IMR-90 (cell line): ENCODE data around the gene CALN1. TPM values are rescaled to one million over a fixed set of nuclear protein-coding genes. Genes with fewer than 3 reads are reported as not detected.

Experiments used
- ATAC-seq: fragments of 200-7000 bp; cut with Tn5 transposase; 2 replicates; pipeline ENCODE4 v1.9.1; 2020; ENCODE audit warnings: low read depth, mild to moderate bottlenecking, moderate library complexity
- BruUV-seq: library from RNA; stranded (reverse); fragments of 400-500 nt; replicated peaks from 2 replicates; lab custom pipeline; 2021; lab: Mats Ljungman, UMichigan
- CTCF ChIA-PET: fragments of 300-600 bp; formaldehyde crosslinking; extraction: SDS; loops from one replicate; lab custom pipeline; 2021; ENCODE audit warnings: antibody characterized with exemption; lab: Yijun Ruan, JAX
- POLR2A ChIA-PET: fragments of 300-600 bp; sonication (Branson Sonifier 250); formaldehyde crosslinking; loops from one replicate; lab custom pipeline; 2022; ENCODE audit warnings: antibody characterized with exemption; ENCODE audit not compliant: unreplicated experiment; lab: Charles Lee
- DNase-seq: peaks from one replicate; pipeline ENCODE4 v3.0.0; 2013
- H2AFZ ChIP-seq: replicated peaks from 2 replicates; pipeline ENCODE3; 2013; ENCODE audit warnings: low read length, mild to moderate bottlenecking; ENCODE audit not compliant: poor library complexity
- H2AK5ac ChIP-seq: 2 replicates; pipeline ENCODE4 v1.6.1; 2013; ENCODE audit warnings: low read depth, low read length, inconsistent platforms
- H2AK9ac ChIP-seq: replicated peaks from 2 replicates; pipeline ENCODE3; 2013; ENCODE audit warnings: mild to moderate bottlenecking, low read depth, low read length, moderate library complexity; ENCODE audit not compliant: poor library complexity
- H2BK120ac ChIP-seq: 2 replicates; pipeline ENCODE4 v1.6.1; 2013; ENCODE audit warnings: low read depth, low read length, inconsistent platforms
- H2BK15ac ChIP-seq: 3 replicates; pipeline ENCODE4 v1.6.1; 2013; ENCODE audit warnings: low read depth, low read length, inconsistent platforms
- H2BK20ac ChIP-seq: 2 replicates; pipeline ENCODE4 v1.6.1; 2013; ENCODE audit warnings: low read depth, mild to moderate bottlenecking, inconsistent platforms, low read length, moderate library complexity
- H2BK5ac ChIP-seq: 2 replicates; pipeline ENCODE4 v1.6.1; 2013; ENCODE audit warnings: mild to moderate bottlenecking, low read depth, low read length, inconsistent platforms; ENCODE audit not compliant: poor library complexity, severe bottlenecking
- H3K14ac ChIP-seq: replicated peaks from 2 replicates; pipeline ENCODE4 v1.6.1; 2013; ENCODE audit warnings: low read depth, low read length, inconsistent platforms
- H3K18ac ChIP-seq: 2 replicates; pipeline ENCODE4 v1.6.1; 2013; ENCODE audit warnings: low read depth, low read length, control low read depth
- H3K23ac ChIP-seq: 2 replicates; pipeline ENCODE4 v1.6.1; 2013; ENCODE audit warnings: low read depth, low read length, inconsistent platforms
- H3K27ac ChIP-seq: 2 replicates; pipeline ENCODE4 v1.5.1; 2013; ENCODE audit warnings: mild to moderate bottlenecking, control low read depth, low read length; ENCODE audit not compliant: insufficient read depth
- H3K27me3 ChIP-seq: 2 replicates; pipeline ENCODE4 v1.6.1; 2013; ENCODE audit warnings: low read length; ENCODE audit not compliant: control insufficient read depth, insufficient read depth
- H3K36me3 ChIP-seq: 2 replicates; pipeline ENCODE4 v1.6.1; 2013; ENCODE audit warnings: low read length, mixed read lengths; ENCODE audit not compliant: control insufficient read depth, insufficient read depth
- H3K4ac ChIP-seq: 2 replicates; pipeline ENCODE4 v1.6.1; 2013; ENCODE audit warnings: low read depth, low read length, inconsistent platforms
- H3K4me1 ChIP-seq: 2 replicates; pipeline ENCODE4 v1.6.1; 2013; ENCODE audit warnings: low read length, mixed read lengths; ENCODE audit not compliant: control insufficient read depth, insufficient read depth
- H3K4me2 ChIP-seq: 2 replicates; pipeline ENCODE4 v1.6.1; 2013; ENCODE audit warnings: low read depth, mild to moderate bottlenecking, control low read depth, low read length, moderate library complexity
- H3K4me3 ChIP-seq: 2 replicates; pipeline ENCODE4 v1.5.1; 2013; ENCODE audit warnings: low read depth, mild to moderate bottlenecking, control low read depth, low read length, moderate library complexity; ENCODE audit not compliant: insufficient read depth
- H3K56ac ChIP-seq: 2 replicates; pipeline ENCODE4 v1.6.1; 2013; ENCODE audit warnings: low read length, inconsistent platforms; ENCODE audit not compliant: insufficient read depth; ENCODE audit errors: extremely low read depth
- H3K79me1 ChIP-seq, 2 experiments: 2 replicates each; pipeline ENCODE4 v1.6.1; 2013; ENCODE audit warnings: low read length in 2 of 2, inconsistent platforms in 1 of 2, low read depth in 1 of 2
- H3K9ac ChIP-seq: 2 replicates; pipeline ENCODE4 v1.6.1; 2013; ENCODE audit warnings: low read depth, low read length, control low read depth
- H3K9me1 ChIP-seq: 2 replicates; pipeline ENCODE4 v1.6.1; 2013; ENCODE audit warnings: low read length, inconsistent platforms; ENCODE audit not compliant: insufficient read depth
- H3K9me3 ChIP-seq: 2 replicates; pipeline ENCODE4 v1.6.1; 2013; ENCODE audit warnings: low read length; ENCODE audit not compliant: control insufficient read depth, insufficient read depth
- H4K20me1 ChIP-seq: 2 replicates; pipeline ENCODE4 v1.6.1; 2013; ENCODE audit warnings: low read length, inconsistent platforms; ENCODE audit not compliant: insufficient read depth
- H4K5ac ChIP-seq: 2 replicates; pipeline ENCODE4 v1.6.1; 2013; ENCODE audit warnings: mild to moderate bottlenecking, low read depth, low read length, control low read depth
- H4K8ac ChIP-seq, 2 experiments: 2 replicates each; pipeline ENCODE4 v1.6.1; 2013; ENCODE audit warnings: low read depth in 2 of 2, low read length in 2 of 2, control low read depth in 1 of 2, inconsistent platforms in 1 of 2
- H4K91ac ChIP-seq: 2 replicates; pipeline ENCODE4 v1.6.1; 2013; ENCODE audit warnings: low read depth, low read length, inconsistent platforms; ENCODE audit not compliant: insufficient read depth
- BHLHE40 ChIP-seq: fragments of 150-350 bp; IDR thresholded peaks from 2 replicates; pipeline ENCODE4 v1.6.1; 2016; ENCODE audit warnings: mild to moderate bottlenecking, low read depth, low read length
- CEBPB ChIP-seq: IDR thresholded peaks from 2 replicates; pipeline ENCODE4 v1.6.1; 2012; ENCODE audit warnings: low read depth, low read length, improper control_type of control experiment
- CHD1 ChIP-seq: IDR thresholded peaks from 2 replicates; pipeline ENCODE4 v1.6.1; 2012; ENCODE audit warnings: low read depth, low read length, improper control_type of control experiment
- CTCF ChIP-seq: conservative IDR thresholded peaks from 2 replicates; pipeline ENCODE4 v1.5.1; 2012; ENCODE audit warnings: mild to moderate bottlenecking, low read depth, low read length, improper control_type of control experiment
- ELK1 ChIP-seq: fragments of 150-350 bp; IDR thresholded peaks from 2 replicates; pipeline ENCODE4 v1.6.1; 2016; ENCODE audit warnings: low read depth, mild to moderate bottlenecking, low read length, moderate library complexity, borderline replicate concordance
- FOS ChIP-seq: fragments of 150-350 bp; IDR thresholded peaks from 2 replicates; pipeline ENCODE4 v1.6.1; 2016; ENCODE audit warnings: low read depth, low read length
- MAFK ChIP-seq: IDR thresholded peaks from 2 replicates; pipeline ENCODE4 v1.6.1; 2012; ENCODE audit warnings: low read depth, low read length, improper control_type of control experiment
- MAZ ChIP-seq: IDR thresholded peaks from 2 replicates; pipeline ENCODE4 v1.6.1; 2012; ENCODE audit warnings: low read depth, mild to moderate bottlenecking, low read length, improper control_type of control experiment, moderate library complexity, borderline replicate concordance
- MXI1 ChIP-seq: IDR thresholded peaks from 2 replicates; pipeline ENCODE4 v1.6.1; 2012; ENCODE audit warnings: low read depth, mild to moderate bottlenecking, low read length, moderate library complexity, borderline replicate concordance
- NFE2L2 ChIP-seq: fragments of 150-350 bp; IDR thresholded peaks from 2 replicates; pipeline ENCODE4 v1.6.1; 2016; ENCODE audit warnings: low read depth, mild to moderate bottlenecking, low read length
- POLR2A ChIP-seq: IDR thresholded peaks from 2 replicates; pipeline ENCODE4 v1.6.1; 2012; ENCODE audit warnings: mild to moderate bottlenecking, low read depth, low read length
- RAD21 ChIP-seq: IDR thresholded peaks from 2 replicates; pipeline ENCODE4 v1.6.1; 2012; ENCODE audit warnings: low read length, improper control_type of control experiment
- RCOR1 ChIP-seq: IDR thresholded peaks from 2 replicates; pipeline ENCODE4 v1.6.1; 2012; ENCODE audit warnings: mild to moderate bottlenecking, low read length, improper control_type of control experiment; ENCODE audit not compliant: insufficient replicate concordance
- RFX5 ChIP-seq: IDR thresholded peaks from 2 replicates; pipeline ENCODE4 v1.8.0; 2012; ENCODE audit warnings: low read depth, mild to moderate bottlenecking, low read length, moderate library complexity
- SMC3 ChIP-seq: fragments of 150-350 bp; IDR thresholded peaks from 2 replicates; pipeline ENCODE4 v1.6.1; 2016; ENCODE audit warnings: low read depth, mild to moderate bottlenecking, antibody characterized with exemption, low read length, moderate library complexity
- USF2 ChIP-seq: fragments of 150-350 bp; IDR thresholded peaks from 2 replicates; pipeline ENCODE4 v1.6.1; 2017; ENCODE audit warnings: mild to moderate bottlenecking, antibody characterized with exemption, low read length, low read depth
- WGBS, 2 experiments: methylation state at CpG; one replicate each; pipeline versions ENCODE4 v1.1.5 to v1.1.7; 2013; ENCODE audit warnings: missing lambda C conversion rate in 2 of 2; ENCODE audit not compliant: insufficient read length in 1 of 2; ENCODE audit errors: extremely low coverage in 2 of 2; 5-methylcytosine and 5-hydroxymethylcytosine counted together
- dilution Hi-C: fragments of 300-500 bp; cut with HindIII; formaldehyde crosslinking; loops from one replicate; pipeline ENCODE4 v1.14.3; 2018; ENCODE audit warnings: low sequenced_read_pairs; ENCODE audit not compliant: unreplicated experiment
- in situ Hi-C: fragments of 300-500 bp; cut with MboI; formaldehyde crosslinking; loops from 3 replicates; pipeline ENCODE4 v1.14.3; 2019; ENCODE audit warnings: low sequenced_read_pairs, inconsistent platforms, mixed read lengths
- intact Hi-C: fragments of 100-400 bp; cut with micrococcal nuclease; formaldehyde crosslinking; loops from 2 replicates; pipeline ENCODE4 v1.10.0; 2022
- polyA plus RNA-seq, 3 experiments: library from polyadenylated mRNA; depleted of rRNA; stranded (reverse); fragments of >200 nt; gene quantifications; 2 replicates each; pipeline ENCODE4 v1.2.3, GENCODE V29; 2012; ENCODE audit warnings: low replicate concordance in 1 of 3
- total RNA-seq: library from RNA; depleted of rRNA; stranded (reverse); fragments of >200 nt; gene quantifications from 2 replicates; pipeline ENCODE4 v1.2.3, GENCODE V29; 2012

Gene CALN1
- total and polyA plus RNA-seq, 2 of the 4 experiments (the other 2 are of a cell fraction): not detected

- H3K23ac ChIP-seq: no peak overlapping the region
- H4K5ac ChIP-seq: no peak overlapping the region
- dilution Hi-C loops: no loop called here
- no peak overlapping the region for H2BK120ac ChIP-seq
- H3K27ac ChIP-seq: no peak overlapping the region
- 85% methylated on average over 8 of the region's 15 CpGs; no CpG with 5 or more reads in 1 of the 2 experiments for WGBS, 2 experiments
- no peaks in the 10 kb centered on the region for H3K9me1 ChIP-seq
- no peaks in the 10 kb centered on the region for H4K20me1 ChIP-seq
- H3K4me2 ChIP-seq: no peak overlapping the region
- no peak overlapping the region for H3K18ac ChIP-seq
- H2BK5ac ChIP-seq: no peak overlapping the region
- DNase-seq (no peak), ATAC-seq (no peak)
- BruUV-seq: no TSS peak
- no peak overlapping the region for H2AK9ac ChIP-seq
- ChIA-PET CTCF (no interaction called here), POLR2A (no interaction called here)
- H3K9me3 ChIP-seq: peaks cover 25% of the 10 kb centered on the region
- intact Hi-C loops: no loop called here
- H2AK5ac ChIP-seq: no peak overlapping the region
- no peak overlapping the region for H3K4ac ChIP-seq
- H3K36me3 ChIP-seq: no peaks in the 10 kb centered on the region
- in situ Hi-C loops: no loop called here
- H3K56ac ChIP-seq: no peak overlapping the region
- H2BK15ac ChIP-seq: no peak overlapping the region
- H3K4me1 ChIP-seq: no peaks in the 10 kb centered on the region
- H4K8ac ChIP-seq: no peak overlapping the region
- H3K14ac ChIP-seq: no peak overlapping the region
- H3K4me3 ChIP-seq: no peak overlapping the region
- H3K9ac ChIP-seq: no peak overlapping the region
- H4K91ac ChIP-seq: no peak overlapping the region
- TF ChIP-seq MAFK: no peak
- no peak for TF ChIP-seq POLR2A
- TF ChIP-seq CHD1: no peak
- TF ChIP-seq NFE2L2: no peak
- TF ChIP-seq RFX5: no peak
- TF ChIP-seq SMC3: no peak
- no peak for TF ChIP-seq RCOR1
- TF ChIP-seq MXI1: no peak
- no peak for TF ChIP-seq USF2
- TF ChIP-seq RAD21: no peak
- TF ChIP-seq CTCF: no peak
- no peak for TF ChIP-seq CEBPB
- TF ChIP-seq BHLHE40: no peak
- TF ChIP-seq MAZ: no peak
- TF ChIP-seq ELK1: no peak
- TF ChIP-seq FOS: no peak
- H2AFZ ChIP-seq: no peak overlapping the region
- H2BK20ac ChIP-seq: no peak overlapping the region
- no peaks in the 10 kb centered on the region for H3K27me3 ChIP-seq
- H3K79me1 ChIP-seq: no peaks in the 10 kb centered on the region
Measured at GRCh38 chr7:71787513-71787912, 624.6 kb downstream of the CALN1 start.
